Measurements from ENCODE around the gene RAP1A. TPM values are rescaled to one million over a fixed set of nuclear protein-coding genes. Genes with fewer than 3 reads are reported as not detected.

The RAP1A gene
- total RNA-seq, 1 experiment from 2014 or later: 55.2 TPM

- TF ChIP-seq EZH2 (IDR thresholded peaks at IDR 0.05; ENCODE audit: low read depth) (no peak), CTCF (conservative IDR thresholded peaks at IDR 0.05) (no peak)
- peaks cover 12% of the 10 kb centered on the region for H3K4me1 ChIP-seq (replicated peaks; ENCODE audit: insufficient read depth)
- BruUV-seq (replicated peaks): no TSS peak
- intact Hi-C loops (cut with micrococcal nuclease; ENCODE audit: unreplicated experiment): no loop called here
- H3K4me2 ChIP-seq: no peak overlapping the region
- H3K27me3 ChIP-seq (ENCODE audit: insufficient read depth, low read depth): no peaks in the 10 kb centered on the region
- H3K79me2 ChIP-seq (ENCODE audit: low read depth): no peaks in the 10 kb centered on the region
- no peaks in the 10 kb centered on the region for H3K9me2 ChIP-seq (ENCODE audit: insufficient read depth)
- H3F3A ChIP-seq (ENCODE audit: insufficient read depth, low read depth): no peaks in the 10 kb centered on the region
- H3K27ac ChIP-seq: no peak overlapping the region
- no peak for DNase-seq
- POLR2A ChIA-PET (ENCODE audit: unreplicated experiment): no interaction called here
- no peaks in the 10 kb centered on the region for H3K9me3 ChIP-seq (ENCODE audit: insufficient read depth, low read depth)
- no peaks in the 10 kb centered on the region for H4K20me1 ChIP-seq (ENCODE audit: insufficient read depth)
- H2AFZ ChIP-seq: no peak overlapping the region
- no peaks in the 10 kb centered on the region for H3K36me3 ChIP-seq (ENCODE audit: low read depth)
- CTCF ChIA-PET: no interaction called here
- H3K4me3 ChIP-seq: no peak overlapping the region
Observed at GRCh38 chr1:111599781-111600693, 19.6 kb upstream of the RAP1A start.

- Histone ChIP-seq H3K4me3 (no peak overlapping the region), H3K4me2 (no peak overlapping the region), H3F3A (ENCODE audit: insufficient read depth, low read depth) (no peaks in the 10 kb centered on the region), H3K79me2 (ENCODE audit: low read depth) (no peaks in the 10 kb centered on the region), H2AFZ (no peak overlapping the region), H3K27ac (no peak overlapping the region), H3K27me3 (ENCODE audit: insufficient read depth, low read depth) (no peaks in the 10 kb centered on the region), H3K9me2 (ENCODE audit: insufficient read depth) (no peaks in the 10 kb centered on the region), H3K36me3 (ENCODE audit: low read depth) (no peaks in the 10 kb centered on the region), H4K20me1 (ENCODE audit: insufficient read depth) (no peaks in the 10 kb centered on the region), H3K4me1 (replicated peaks; ENCODE audit: insufficient read depth) (peaks cover 17% of the 10 kb centered on the region), H3K9me3 (ENCODE audit: insufficient read depth, low read depth) (no peaks in the 10 kb centered on the region)
- TF ChIP-seq CTCF (conservative IDR thresholded peaks at IDR 0.05) (no peak), EZH2 (IDR thresholded peaks at IDR 0.05; ENCODE audit: low read depth) (no peak)
- intact Hi-C loops (cut with micrococcal nuclease; ENCODE audit: unreplicated experiment): no loop called here
- CTCF ChIA-PET: no interaction called here
- no peak for DNase-seq
- POLR2A ChIA-PET (ENCODE audit: unreplicated experiment): interaction anchor here (0.6 kb wide), 1 partner anchor 48 kb away, joined by 3 read pairs; no protein-coding TSS in a partner anchor
- no TSS peak for BruUV-seq (replicated peaks)
Observed at GRCh38 chr1:111600886-111601386, 18.7 kb upstream of the RAP1A start.

GRCh38 chr1:111602302-111602701 lies 17.3 kb upstream of the RAP1A start:
- Histone ChIP-seq H3K79me2 (ENCODE audit: low read depth) (no peaks in the 10 kb centered on the region), H3K36me3 (ENCODE audit: low read depth) (no peaks in the 10 kb centered on the region), H3F3A (ENCODE audit: insufficient read depth, low read depth) (no peaks in the 10 kb centered on the region), H4K20me1 (ENCODE audit: insufficient read depth) (no peaks in the 10 kb centered on the region), H3K4me3 (no peak overlapping the region), H3K27ac (no peak overlapping the region), H2AFZ (no peak overlapping the region), H3K4me2 (no peak overlapping the region), H3K9me3 (ENCODE audit: insufficient read depth, low read depth) (no peaks in the 10 kb centered on the region), H3K4me1 (replicated peaks; ENCODE audit: insufficient read depth) (peaks cover 17% of the 10 kb centered on the region), H3K9me2 (ENCODE audit: insufficient read depth) (no peaks in the 10 kb centered on the region), H3K27me3 (ENCODE audit: insufficient read depth, low read depth) (no peaks in the 10 kb centered on the region)
- ChIA-PET CTCF (no interaction called here), POLR2A (ENCODE audit: unreplicated experiment) (no interaction called here)
- TF ChIP-seq CTCF (conservative IDR thresholded peaks at IDR 0.05) (no peak), EZH2 (IDR thresholded peaks at IDR 0.05; ENCODE audit: low read depth) (no peak)
- no TSS peak for BruUV-seq (replicated peaks)
- intact Hi-C loops (cut with micrococcal nuclease; ENCODE audit: unreplicated experiment): no loop called here
- no peak for DNase-seq

Data from PC-9 (cell line).